HUDEP-2 (cell line): ENCODE data around the gene FAAH.

Source experiments
- DNase-seq, 76 experiments: peaks; one replicate each; lab custom pipeline; 2025; ENCODE audit not compliant: unreplicated experiment in 76 of 76; lab: John Stamatoyannopoulos, UW

FAAH gene

DNA sequence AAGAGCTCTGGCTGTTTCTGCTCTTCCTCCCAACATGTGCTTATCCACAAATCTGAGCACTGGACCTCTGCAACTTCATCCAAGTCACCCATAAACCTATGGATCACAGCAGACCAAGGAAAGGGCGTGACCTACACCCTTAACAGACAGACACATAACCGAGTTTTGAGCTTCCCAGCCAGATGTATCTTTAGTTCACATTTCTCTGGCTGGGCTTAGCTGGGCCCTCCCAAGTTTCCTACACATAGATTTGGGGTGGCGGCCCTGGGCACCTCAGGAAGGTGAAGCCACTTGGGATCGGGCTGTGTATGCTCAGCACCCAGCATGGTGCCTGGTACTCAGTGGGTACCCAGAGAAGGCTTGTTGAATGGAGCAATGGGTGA lies 26.4 kb downstream of the FAAH start:
- DNase-seq = no peak

DNA sequence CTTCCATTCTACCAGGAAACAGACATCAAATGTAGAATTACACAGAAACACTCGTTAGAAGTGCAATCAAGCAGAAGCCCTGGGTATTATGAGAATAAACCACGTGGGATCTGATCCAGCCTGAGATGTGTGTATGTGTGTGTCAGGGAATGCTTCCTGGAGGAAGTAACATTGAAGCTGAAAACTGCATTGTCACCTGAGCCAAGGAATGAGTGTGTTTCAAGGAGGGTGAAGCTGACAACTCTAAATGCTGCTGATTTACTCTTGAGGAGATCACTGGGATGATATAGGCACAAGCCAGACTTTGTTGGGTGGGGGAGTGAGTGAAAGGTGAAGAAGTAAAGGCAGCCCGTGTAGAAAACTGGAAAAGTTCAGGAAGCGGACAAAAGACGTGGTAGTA lies 27.6 kb downstream of the FAAH start:
- no peak for DNase-seq

DNA sequence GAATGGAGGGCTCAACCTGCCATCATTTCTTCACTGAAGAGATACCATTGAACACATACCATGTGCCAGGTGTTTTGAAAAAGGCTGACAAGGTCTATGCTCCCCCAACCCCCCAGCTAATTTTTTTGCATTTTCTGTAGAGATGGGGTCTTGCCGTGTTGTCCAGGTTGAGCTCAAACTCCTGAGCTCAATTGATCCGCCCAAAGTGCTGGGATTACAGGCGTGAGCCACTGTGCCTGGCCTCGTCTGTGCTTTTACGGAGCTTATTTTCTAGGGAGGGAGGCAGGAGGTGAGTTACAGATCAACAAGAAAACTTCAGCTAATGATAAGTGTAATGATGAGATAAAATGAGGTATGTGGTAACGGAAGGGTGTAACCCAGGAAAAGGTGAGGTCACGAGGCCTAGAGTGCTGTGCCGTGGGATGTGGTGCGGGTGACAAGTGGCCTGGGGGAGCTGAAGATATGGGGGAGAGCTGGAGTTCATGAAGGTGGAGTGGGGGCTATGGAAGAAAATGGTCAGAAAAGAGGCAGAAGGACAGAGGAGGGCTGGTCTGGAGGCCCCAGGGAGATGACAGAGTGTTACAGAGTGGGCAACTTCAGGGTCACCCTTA lies 28.2 kb downstream of the FAAH start:
- DNase-seq = no peak

DNA sequence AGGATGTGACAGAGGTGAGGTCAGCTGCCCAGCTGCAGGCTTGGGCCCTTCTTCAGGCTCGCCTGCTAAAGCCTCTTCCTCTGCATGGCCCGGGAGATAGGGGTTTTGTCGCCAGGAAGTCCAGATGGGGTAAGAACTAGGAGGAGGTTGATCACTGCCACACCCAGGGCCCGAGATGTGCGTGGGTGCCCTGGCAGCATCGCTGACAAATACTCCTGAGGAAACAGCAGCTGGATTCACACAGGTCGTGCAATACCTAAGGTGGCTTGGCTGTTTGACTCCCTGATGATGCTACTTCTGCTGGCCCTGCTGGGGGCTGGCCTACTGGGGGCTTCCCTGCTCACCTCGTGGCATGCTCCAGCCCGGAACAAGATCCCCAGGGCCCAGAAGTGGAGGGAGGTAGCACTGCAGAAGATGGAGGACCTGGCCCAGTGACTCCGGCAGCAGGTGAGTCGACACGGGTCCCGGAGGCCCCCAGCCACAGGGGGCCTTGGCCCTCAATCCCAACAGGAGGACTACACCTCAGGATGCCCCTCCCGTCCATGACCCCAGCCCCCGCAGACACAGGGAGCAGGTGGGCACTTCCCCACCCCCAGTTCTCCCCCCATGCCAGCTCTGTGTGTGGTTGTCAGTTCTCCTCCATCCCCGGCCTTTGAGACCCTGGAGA lies 29.6 kb downstream of the FAAH start:
- peak in 16 of 76 experiments; percentile 7 to 51 (median 30) for DNase-seq

DNA sequence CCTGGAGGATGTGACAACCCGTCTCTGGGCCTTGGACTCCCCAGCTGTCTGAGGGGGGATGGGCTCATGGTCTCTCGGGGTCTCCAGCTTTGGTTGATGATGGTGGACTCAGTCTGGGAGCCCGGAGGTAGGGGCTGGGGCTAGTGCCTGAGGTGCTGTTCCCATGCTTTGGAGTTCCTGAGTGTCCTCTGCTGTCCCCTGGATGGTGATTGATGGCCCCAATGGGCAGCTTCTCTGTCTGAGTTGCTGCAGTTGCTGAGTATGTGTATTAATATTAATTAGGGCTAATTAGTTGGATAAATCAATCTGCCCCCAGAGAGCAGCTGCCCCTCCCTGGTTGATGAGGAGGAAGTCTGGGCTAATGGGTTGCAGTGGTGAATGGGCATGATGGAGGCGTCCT lies 30.6 kb downstream of the FAAH start:
- DNase-seq = no peak

DNA sequence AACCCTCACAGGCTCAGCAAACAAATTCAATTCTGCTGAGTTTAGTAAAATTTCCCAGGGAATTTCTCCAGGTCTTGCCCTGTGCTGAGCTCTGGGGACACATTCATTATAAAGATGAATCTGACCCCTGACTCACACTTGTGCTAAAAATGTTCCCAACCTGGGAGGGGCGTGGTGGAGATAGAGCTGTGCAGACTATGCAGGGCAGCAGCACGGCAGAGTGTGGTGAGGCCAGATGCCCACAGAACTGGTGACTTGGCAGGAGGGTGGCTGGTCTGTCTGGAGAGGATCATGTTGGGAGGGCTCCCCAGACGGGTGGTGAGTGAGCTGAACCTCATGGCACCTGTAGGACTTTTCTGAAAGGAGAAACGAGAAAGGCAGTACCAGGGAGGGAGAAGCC lies 31.6 kb downstream of the FAAH start:
- DNase-seq = peak in 7 of 76 experiments; percentile 3 to 26 (median 17)

DNA sequence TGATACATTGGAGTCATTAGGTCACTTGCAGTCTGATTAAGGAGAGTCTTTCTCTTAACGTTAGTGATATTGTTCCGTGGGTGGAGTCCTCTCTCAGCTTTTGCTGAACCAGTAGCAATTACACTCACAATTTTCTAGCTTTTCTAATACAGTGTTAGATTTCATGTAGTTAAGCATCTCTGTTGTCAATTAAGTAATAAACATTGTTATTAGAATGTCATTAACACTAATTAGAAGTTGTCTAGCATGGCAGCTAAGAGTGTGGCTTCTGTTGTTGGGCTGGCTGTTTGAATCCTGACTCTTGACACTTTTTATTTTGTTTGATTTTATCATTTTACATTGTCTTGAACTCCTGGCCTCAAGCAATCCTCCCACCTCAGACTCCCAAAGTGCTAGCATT lies 33.4 kb downstream of the FAAH start:
- DNase-seq = no peak

DNA sequence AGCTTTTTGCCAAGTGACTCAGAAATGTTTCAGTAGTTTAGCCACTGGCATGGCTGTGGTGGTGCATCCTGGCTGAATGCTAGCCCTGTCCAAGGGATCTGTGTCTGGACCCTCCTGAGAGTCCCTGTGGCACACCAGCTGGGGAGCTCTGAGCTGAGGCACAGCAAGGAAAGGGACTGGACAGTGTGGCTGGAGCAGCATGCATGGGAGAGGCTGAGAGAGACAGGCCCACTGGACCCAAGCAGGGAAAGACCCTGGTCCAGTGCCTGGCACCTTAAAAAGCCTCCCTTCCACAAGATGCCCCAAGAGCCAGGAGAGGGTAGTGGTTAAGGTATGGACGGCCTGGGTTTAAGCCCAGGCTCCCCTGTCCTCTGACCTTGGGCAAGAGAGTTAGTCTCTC lies 35.3 kb downstream of the FAAH start:
- DNase-seq = no peak

DNA sequence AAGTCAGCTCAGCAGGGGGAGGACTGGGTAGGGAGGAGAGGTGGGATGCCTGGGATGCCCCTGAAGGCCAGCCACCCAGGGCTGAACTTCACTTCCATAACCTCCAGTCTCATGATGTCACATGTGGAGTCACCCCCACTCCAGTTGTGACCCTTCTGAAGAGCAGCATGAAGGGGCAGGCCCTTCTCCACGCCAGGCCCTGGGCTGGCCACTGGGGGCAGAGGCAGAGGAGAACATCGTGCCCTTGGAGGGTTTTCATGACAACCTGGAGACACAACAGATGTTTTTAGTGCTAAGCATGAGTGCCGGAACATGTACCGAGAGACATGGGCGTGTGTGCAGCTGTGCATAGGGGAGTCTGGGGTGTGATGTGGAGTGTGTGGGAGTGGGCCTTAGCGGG lies 37.6 kb downstream of the FAAH start:
- no peak for DNase-seq

DNA sequence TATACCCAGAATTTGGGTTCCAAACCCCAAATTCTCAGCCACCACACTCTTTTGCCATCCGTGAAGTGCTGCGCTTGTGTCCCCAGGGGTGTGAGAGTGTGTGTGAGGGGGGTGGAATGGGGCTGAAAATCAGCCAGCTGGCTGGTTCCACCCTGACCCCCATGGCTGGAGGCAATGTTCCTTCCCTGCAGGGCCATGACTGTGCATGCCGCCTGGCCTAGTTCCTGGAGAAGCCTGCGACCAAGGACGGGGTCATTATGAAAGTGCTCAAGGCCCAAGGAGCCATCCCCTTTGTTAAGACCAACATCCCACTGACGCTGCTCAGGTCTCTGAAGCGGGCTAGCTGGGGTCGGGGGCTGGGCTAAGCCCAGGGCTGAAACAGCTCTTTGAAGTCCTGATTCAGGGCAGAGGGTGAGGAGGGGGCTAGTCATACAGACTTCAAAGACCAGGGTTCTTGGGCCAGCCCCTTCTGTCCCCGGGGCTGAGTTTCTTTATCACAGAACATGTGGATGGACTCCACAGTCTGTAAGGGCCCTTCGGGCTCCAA lies 38.7 kb downstream of the FAAH start:
- DNase-seq = no peak

DNA sequence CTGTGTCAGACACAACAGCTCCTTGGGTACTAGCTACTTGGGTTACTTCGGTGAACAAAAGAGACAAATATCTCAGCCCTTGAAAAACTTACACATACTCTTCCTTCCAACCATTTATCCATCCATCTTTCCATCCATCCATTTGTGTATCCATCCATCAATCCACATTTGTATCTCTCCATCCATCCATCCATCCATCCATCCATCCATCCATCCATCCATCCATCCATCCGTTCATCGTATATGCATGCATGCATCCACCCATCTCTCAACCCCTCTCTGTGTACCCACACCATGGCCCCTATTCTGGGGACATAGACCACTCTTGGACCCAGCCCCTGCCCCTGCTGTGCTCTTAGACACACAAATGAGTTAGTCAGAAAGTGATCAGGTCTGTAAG lies 40.2 kb downstream of the FAAH start:
- DNase-seq = no peak

DNA sequence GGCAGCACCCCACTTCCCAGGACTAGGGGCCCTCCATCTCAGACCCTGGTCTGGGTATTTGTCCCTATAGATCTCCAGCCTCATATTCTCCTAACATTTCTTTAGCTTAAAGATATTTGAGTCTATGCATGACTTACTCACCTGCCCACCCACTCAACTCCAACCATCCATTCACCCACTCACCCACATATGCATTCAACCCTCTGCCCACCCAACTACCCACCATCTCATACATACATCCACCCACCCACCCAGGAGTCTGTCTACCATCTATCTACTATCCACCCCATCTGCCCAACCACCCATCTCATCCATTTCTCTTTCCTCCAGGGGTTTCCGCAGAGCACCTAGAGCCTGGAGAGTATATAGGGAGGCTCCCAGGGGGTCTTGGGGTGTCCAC lies 42.7 kb downstream of the FAAH start:
- no peak for DNase-seq

DNA sequence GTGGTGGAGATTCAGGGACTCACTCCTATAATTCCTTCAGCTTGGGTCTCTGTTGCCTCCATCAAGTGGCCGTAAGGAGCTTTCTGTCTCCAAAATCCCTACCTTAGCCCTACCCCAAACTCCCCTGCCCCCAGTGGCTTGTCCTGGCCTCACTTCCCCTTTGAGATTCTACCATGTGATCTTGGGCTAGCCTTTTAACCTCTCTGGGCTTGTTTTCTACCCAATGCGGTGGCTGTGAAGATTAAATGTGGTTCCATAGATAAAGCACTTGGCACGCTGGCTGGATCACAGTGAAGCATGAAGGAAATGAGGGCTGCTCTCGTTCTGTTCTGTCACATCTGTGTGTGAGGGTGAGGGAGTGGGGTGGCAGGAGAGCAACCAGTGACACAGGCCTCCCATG lies 43.6 kb downstream of the FAAH start:
- DNase-seq = peak in 74 of 76 experiments; percentile 24 to 94 (median 83)

DNA sequence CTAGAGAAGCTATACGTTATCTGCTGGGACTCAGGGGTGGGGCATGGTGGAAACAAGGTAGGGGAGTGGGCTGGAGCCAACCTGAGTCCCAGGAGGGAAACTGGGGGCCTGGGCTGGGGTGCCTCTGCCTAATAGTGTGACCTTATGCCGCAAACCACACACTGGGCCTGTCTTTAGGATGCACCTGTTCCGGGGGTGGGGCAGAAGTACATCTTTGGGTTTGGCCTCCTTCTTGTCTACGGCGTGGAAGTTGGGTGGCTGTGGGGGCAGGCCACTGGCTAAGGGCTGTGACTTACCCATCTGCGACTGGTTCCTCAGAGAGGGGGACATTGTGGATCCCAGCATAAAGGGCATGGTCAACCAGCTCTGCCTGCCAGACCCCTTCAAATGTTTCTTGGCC lies 44.2 kb downstream of the FAAH start:
- peak in 1 of 76 experiments; percentile 14 for DNase-seq

DNA sequence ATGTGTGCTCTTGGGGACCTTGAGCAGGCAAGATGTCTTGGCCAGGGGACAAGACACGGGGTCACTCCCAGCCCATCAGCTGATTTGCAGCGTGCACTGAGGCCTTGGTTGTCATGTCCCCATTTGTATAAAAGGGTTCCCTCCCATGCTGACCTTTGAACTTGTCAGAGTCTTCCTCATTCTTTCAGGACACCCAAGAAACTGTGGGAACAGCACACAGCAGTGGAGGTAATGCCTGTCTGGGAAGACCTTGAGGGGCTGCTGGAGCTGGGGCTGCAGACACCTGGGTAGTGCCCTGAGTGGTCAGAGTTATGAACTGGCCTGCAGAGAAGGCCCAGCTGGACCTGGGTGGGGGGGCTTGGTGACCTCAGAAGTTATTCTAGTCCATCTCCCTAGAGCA lies 46.4 kb downstream of the FAAH start:
- DNase-seq = no peak

DNA sequence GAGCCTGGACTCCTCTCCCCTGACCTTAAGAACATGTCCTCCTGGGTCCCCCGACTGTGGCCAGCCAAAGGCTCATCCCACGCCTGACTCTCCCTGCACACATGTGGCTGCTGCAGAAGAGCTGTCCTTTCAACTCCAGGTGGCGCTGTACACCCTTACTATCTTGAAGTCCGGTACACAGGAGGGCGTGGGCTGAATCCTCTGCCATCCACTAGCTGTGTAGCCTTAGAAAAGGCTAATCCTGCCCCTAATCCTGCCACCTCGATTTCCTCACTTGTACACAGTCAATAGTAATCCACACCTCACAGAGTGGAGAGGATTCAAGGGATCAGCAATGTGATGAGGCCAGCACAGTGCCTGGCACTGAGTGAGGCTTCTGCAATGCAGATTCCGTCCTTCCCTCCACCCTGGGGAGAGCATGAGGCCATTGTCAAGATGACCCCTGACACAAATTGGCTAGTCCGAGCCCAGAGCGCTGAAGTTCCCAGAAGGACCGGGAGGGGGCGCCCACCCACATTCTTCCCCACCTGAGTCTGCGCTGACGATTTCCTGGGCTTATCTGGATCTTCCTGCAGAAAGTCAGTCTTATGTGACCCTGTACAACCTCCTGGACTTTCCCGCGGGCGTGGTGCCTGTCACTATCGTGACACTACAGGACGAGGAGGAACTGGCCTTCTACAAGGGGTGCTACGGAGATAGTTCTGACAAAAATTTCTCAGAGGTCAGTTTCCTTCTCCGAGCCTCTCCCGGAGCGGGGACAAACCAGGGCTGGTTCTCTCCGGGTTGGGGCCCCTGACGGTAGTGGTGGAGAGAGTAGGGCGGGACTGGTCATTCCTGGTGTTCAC lies 48.4 kb downstream of the FAAH start:
- peak in 75 of 76 experiments; percentile 28 to 90 (median 80) for DNase-seq

DNA sequence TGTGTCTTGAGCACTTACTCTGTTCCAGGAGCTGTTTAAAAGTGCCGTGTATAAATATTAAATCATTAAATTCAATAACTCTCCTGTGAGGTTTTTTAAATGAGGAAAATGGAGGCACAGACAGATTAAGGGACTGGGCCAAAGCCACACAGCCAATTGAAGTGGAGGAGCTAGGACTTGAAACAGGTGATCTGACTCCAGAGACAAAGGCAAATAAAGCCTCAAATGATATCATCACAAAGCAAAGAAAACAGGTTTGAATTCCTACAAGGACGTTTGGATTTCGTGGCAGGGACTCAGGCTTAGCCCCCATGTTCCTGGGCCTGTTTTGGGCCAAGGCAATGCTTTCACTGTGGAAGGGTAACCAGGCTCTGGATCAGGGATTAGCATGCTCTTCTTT lies 50.3 kb downstream of the FAAH start:
- no peak for DNase-seq

DNA sequence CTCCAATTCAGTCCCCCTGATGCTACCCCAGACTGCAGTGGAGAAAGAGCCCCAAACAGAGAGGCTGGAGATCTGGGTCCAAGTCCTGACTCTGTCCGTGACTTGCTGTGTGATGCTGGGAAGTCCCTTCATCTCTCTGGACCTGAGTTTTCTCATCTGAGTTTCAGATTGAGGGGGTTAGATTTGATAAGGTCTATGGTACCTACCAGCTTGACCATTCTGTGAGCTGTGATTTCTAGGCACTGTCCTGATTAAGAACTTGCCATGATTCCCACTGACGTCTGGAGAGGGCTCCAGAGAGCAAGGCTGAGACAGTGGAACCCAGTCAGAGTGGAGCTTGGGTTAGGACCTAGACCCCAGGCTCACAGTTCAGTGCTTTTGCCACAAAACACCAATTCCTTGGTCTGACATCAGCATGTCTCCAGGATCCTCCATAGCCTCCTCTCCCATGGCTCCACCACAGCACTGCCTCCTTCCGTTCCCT lies 51.7 kb downstream of the FAAH start:
- no peak for DNase-seq

DNA sequence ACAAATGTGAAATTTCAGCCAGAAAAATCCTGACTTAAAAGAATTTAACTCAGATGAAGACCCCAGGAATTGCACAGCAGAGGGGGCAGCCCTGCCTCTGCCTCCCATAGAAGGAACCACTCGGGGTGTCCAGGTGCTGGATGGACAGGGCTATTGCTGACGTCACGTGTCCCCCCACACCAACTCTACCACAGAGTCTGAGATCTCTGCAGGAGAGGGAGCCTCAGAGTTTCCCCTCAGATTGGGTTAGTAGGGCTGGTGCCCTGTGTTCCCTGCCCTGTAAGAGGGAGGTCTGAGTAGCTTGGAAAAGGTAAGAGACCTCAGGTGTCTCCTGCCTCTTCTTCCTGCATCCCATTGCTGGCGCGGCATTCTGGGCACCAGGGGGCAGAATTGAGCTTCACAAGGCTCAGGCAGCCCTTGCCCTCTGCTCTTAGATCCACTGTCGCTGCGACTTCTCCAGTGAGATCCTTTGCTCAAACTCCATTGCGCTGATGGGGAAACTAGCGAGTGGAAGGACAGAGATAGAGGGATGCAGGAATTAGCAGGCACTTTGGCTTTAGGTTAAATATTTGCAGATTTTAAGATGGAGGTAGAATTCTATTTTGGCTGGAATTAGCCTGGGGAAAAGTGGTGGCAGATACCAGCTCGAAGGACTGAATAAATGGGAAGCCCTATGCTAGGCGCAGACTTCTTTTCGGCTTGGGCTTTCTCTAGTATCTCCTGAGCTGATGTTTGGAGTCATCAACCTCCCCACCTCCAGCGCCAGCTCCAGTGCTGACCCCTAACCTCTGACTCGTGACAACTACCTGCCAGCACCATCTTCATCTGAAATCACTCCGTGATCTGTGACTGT lies 52.8 kb downstream of the FAAH start:
- peak in 63 of 76 experiments; percentile 5 to 76 (median 51) for DNase-seq

DNA sequence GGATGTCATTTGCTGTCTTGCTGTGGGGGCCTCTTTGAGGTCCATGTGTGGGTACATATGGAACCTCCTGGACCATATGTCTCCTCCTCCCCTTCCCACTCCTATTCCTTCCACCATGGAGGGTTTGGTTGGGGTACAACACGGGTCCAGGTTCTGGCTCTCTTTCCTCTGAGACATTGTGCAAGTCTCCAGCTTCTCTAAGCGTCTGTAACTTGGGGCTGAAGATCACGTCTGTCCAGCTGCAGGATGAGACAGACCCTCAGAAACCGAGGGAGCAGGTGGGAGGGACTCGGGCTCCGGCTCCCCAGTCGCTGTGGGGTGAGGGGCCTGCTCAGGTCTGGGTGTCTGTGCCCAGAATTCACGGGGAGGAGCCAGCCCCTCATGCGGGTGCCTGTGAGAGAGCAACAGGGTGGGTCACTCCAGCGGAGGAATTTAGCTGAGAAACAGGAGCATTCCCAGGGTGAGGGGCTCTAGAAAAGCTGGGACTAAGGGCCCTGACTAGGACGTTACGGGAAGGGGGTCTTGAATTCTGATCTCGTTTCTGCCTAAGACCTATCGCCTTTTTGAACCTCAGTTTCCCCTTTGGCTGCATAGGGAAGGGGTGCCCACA lies 53.5 kb downstream of the FAAH start:
- DNase-seq = no peak
